DOHH2 (cell line): ENCODE results near the gene LCE3B.

Experiments
- EZH2phosphoT487 ChIP-seq: fragments of 200-600 bp; sonication (generic); IDR thresholded peaks from 2 replicates; pipeline ENCODE4 v1.6.1; 2017; ENCODE audit warnings: borderline replicate concordance, mild to moderate bottlenecking, antibody characterized with exemption, low read length, moderate library complexity, mixed read lengths
- TF ChIP-seq, protein P1 (sequence below): fragments of 200-600 bp; sonication (generic); IDR thresholded peaks from one replicate; pipeline ENCODE4 v1.5.1; 2014; ENCODE audit warnings: antibody characterized with exemption, mild to moderate bottlenecking, low read depth, low read length; ENCODE audit not compliant: poor library complexity, severe bottlenecking

- TF ChIP-seq, protein P1, sequence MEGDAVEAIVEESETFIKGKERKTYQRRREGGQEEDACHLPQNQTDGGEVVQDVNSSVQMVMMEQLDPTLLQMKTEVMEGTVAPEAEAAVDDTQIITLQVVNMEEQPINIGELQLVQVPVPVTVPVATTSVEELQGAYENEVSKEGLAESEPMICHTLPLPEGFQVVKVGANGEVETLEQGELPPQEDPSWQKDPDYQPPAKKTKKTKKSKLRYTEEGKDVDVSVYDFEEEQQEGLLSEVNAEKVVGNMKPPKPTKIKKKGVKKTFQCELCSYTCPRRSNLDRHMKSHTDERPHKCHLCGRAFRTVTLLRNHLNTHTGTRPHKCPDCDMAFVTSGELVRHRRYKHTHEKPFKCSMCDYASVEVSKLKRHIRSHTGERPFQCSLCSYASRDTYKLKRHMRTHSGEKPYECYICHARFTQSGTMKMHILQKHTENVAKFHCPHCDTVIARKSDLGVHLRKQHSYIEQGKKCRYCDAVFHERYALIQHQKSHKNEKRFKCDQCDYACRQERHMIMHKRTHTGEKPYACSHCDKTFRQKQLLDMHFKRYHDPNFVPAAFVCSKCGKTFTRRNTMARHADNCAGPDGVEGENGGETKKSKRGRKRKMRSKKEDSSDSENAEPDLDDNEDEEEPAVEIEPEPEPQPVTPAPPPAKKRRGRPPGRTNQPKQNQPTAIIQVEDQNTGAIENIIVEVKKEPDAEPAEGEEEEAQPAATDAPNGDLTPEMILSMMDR: no peak
- TF ChIP-seq EZH2phosphoT487: no peak
Measured at GRCh38 chr1:152565115-152565514, 48.5 kb upstream of the LCE3B start.
